HepG2 (cell line): ENCODE data around the gene GRAMD1A. TPM values are rescaled to one million over a fixed set of nuclear protein-coding genes. Genes with fewer than 3 reads are reported as not detected.

Source experiments
- ARHGAP35 ChIP-seq: sonication (generic); formaldehyde crosslinking; IDR thresholded peaks from 2 replicates; pipeline ENCODE4 v1.9.0; 2022; ENCODE audit warnings: mild to moderate bottlenecking, inconsistent platforms, moderate library complexity, missing genetic modification reagents, borderline replicate concordance
- BCL3 ChIP-seq: sonication (generic); formaldehyde crosslinking; IDR thresholded peaks from 2 replicates; pipeline ENCODE4 v1.5.1; 2020; ENCODE audit warnings: mild to moderate bottlenecking, missing genetic modification reagents, moderate library complexity
- GABPB1 ChIP-seq: IDR thresholded peaks from 2 replicates; pipeline ENCODE4 v1.6.1; 2016; ENCODE audit warnings: mild to moderate bottlenecking, missing genetic modification reagents, moderate library complexity, missing compliant biosample characterization
- IRF2 ChIP-seq: IDR thresholded peaks from 2 replicates; pipeline ENCODE4 v1.6.1; 2018; ENCODE audit warnings: missing genetic modification reagents, missing compliant biosample characterization
- MEIS1 ChIP-seq: sonication (generic); formaldehyde crosslinking; IDR thresholded peaks from 2 replicates; pipeline ENCODE4 v1.9.0; 2021; ENCODE audit warnings: mild to moderate bottlenecking, missing genetic modification reagents, moderate library complexity, borderline replicate concordance
- MLXIP ChIP-seq: sonication (generic); formaldehyde crosslinking; IDR thresholded peaks from 2 replicates; pipeline ENCODE4 v1.9.0; 2021; ENCODE audit warnings: missing genetic modification reagents, borderline replicate concordance
- NR0B2 ChIP-seq: sonication (generic); formaldehyde crosslinking; IDR thresholded peaks from 2 replicates; pipeline ENCODE4 v1.4.0; 2020; ENCODE audit warnings: mild to moderate bottlenecking, missing genetic modification reagents
- POLR2G ChIP-seq: fragments of 200-400 bp; formaldehyde crosslinking; IDR thresholded peaks from 2 replicates; pipeline ENCODE4 v1.6.1; 2018; ENCODE audit warnings: mild to moderate bottlenecking, low read depth, low read length, moderate library complexity
- RBAK ChIP-seq: sonication (generic); formaldehyde crosslinking; IDR thresholded peaks from 2 replicates; pipeline ENCODE4 v1.5.1; 2020; ENCODE audit warnings: mild to moderate bottlenecking, missing genetic modification reagents
- RFX5 ChIP-seq: IDR thresholded peaks from 2 replicates; pipeline ENCODE4 v1.6.1; 2011; ENCODE audit warnings: low read depth, low read length, improper control_type of control experiment
- SMAD9 ChIP-seq: sonication (generic); formaldehyde crosslinking; IDR thresholded peaks from 2 replicates; pipeline ENCODE4 v1.5.1; 2020; ENCODE audit warnings: mild to moderate bottlenecking, missing genetic modification reagents
- SOX6 ChIP-seq, 2 experiments: fragments of 450-650 bp in 1 of 2; sonication (generic) in 1 of 2; formaldehyde crosslinking in 1 of 2; IDR thresholded peaks; 2 replicates each; pipeline versions ENCODE4 v1.4.0 to v1.6.1; 2017 to 2020; ENCODE audit warnings: antibody characterized with exemption in 1 of 2, mild to moderate bottlenecking in 1 of 2, missing genetic modification reagents in 1 of 2
- SP4 ChIP-seq: sonication (generic); formaldehyde crosslinking; IDR thresholded peaks from 2 replicates; pipeline ENCODE4 v1.8.1; 2023; ENCODE audit warnings: mild to moderate bottlenecking, missing genetic modification reagents
- SRF ChIP-seq: IDR thresholded peaks from 2 replicates; pipeline ENCODE4 v1.6.1; 2011; ENCODE audit warnings: mild to moderate bottlenecking, low read depth, low read length, moderate library complexity
- STAT6 ChIP-seq: sonication (generic); formaldehyde crosslinking; IDR thresholded peaks from 2 replicates; pipeline ENCODE4 v1.4.0; 2020; ENCODE audit warnings: missing genetic modification reagents, mild to moderate bottlenecking, borderline replicate concordance
- ZC3H4 ChIP-seq: sonication (generic); formaldehyde crosslinking; IDR thresholded peaks from 2 replicates; pipeline ENCODE4 v1.4.0; 2020; ENCODE audit warnings: missing genetic modification reagents, borderline replicate concordance
- ZFP36L1 ChIP-seq: sonication (generic); formaldehyde crosslinking; IDR thresholded peaks from 2 replicates; pipeline ENCODE4 v1.8.0; 2022; ENCODE audit warnings: mild to moderate bottlenecking, missing genetic modification reagents, moderate library complexity
- ZFYVE20 ChIP-seq: sonication (generic); formaldehyde crosslinking; IDR thresholded peaks from 2 replicates; pipeline ENCODE4 v1.8.0; 2023; ENCODE audit warnings: low read depth, mild to moderate bottlenecking, moderate library complexity, missing genetic modification reagents, borderline replicate concordance
- ZNF143 ChIP-seq: sonication (generic); formaldehyde crosslinking; IDR thresholded peaks from 2 replicates; pipeline ENCODE4 v1.4.0; 2020; ENCODE audit warnings: missing genetic modification reagents
- ZNF383 ChIP-seq: sonication (generic); formaldehyde crosslinking; IDR thresholded peaks from 2 replicates; pipeline ENCODE4 v1.4.0; 2020; ENCODE audit warnings: missing genetic modification reagents, mild to moderate bottlenecking, borderline replicate concordance
- ZNF709 ChIP-seq: sonication (generic); formaldehyde crosslinking; IDR thresholded peaks from 2 replicates; pipeline ENCODE4 v1.5.0; 2020; ENCODE audit warnings: mild to moderate bottlenecking, missing genetic modification reagents
- ZNF879 ChIP-seq: sonication (generic); formaldehyde crosslinking; IDR thresholded peaks from 2 replicates; pipeline ENCODE4 v1.8.1; 2023; ENCODE audit warnings: missing genetic modification reagents
- polyA plus RNA-seq, 8 experiments: library from polyadenylated mRNA; depleted of rRNA in 3 of 8; stranded (reverse) in 7 of 8; unstranded in 1 of 8; fragments of >200 nt; fragmentation: Illumina TruSeq in 4 of 8; extraction: Trizol in 4 of 8; gene quantifications; 2 replicates each; pipeline versions ENCODE4 v1.2.1 to v1.2.3, GENCODE V29; 2011 to 2016; ENCODE audit warnings: low read depth in 4 of 8, missing spikeins in 1 of 8, mixed read lengths in 1 of 8; ENCODE audit not compliant: insufficient read depth in 1 of 8
- total RNA-seq, 5 experiments: library from RNA; depleted of rRNA; stranded (reverse); fragments of >200 nt; fragmentation: Illumina TruSeq; extraction: Trizol; gene quantifications; 2 replicates each; pipeline ENCODE4 v1.2.3, GENCODE V29; 2016; ENCODE audit warnings: low read depth in 1 of 5

The GRAMD1A gene
- total and polyA plus RNA-seq, 2 of the 13 experiments (the other 11 are each of a cell fraction or from before 2014, with no cell fraction given), result 14.7 to 181 TPM

- TF ChIP-seq ZNF143 (peak; percentile 71), SP4 (CRISPR knock-in tag) (peak; percentile 74), ZNF879 (CRISPR knock-in tag) (peak; percentile 90; the same call in 1 of the 2 replicates), BCL3 (peak; percentile 88; the same call in 1 of the 2 replicates), SRF (no peak), NR0B2 (CRISPR knock-in tag) (0 out of 2 replicates have a peak, but pooled peaks have one; percentile 72), IRF2 (peak; percentile 94), SOX6 (IDR thresholded peaks at IDR 0.05) (no peak), SOX6 (CRISPR knock-in tag; IDR thresholded peaks at IDR 0.05) (peak; percentile 95), SMAD9 (CRISPR knock-in tag) (no peak), MLXIP (CRISPR knock-in tag) (no peak), POLR2G (peak; percentile 89), ZNF709 (CRISPR knock-in tag) (peak; percentile 70; the same call in 1 of the 2 replicates), MEIS1 (CRISPR knock-in tag) (peak; percentile 89; the same call in 1 of the 2 replicates), GABPB1 (CRISPR knock-in tag) (peak; percentile 90), ZFYVE20 (0 out of 2 replicates have a peak, but pooled peaks have one; percentile 39), ZNF383 (no peak), ZC3H4 (peak; percentile 13; the same call in 1 of the 2 replicates), ARHGAP35 (CRISPR knock-in tag) (no peak; the same call in none of the 2 replicates), RFX5 (0 out of 2 replicates have a peak, but pooled peaks have one; percentile 17), STAT6 (peak; percentile 99), ZFP36L1 (peak; percentile 87; the same call in 1 of the 2 replicates), RBAK (no peak)
These were observed 40.9 kb downstream of the GRAMD1A start (continued) for GRCh38 chr19:35040826-35041547.
